Natural killer cell (primary cell): ENCODE measurements around the gene RGS2. TPM values are rescaled to one million over a fixed set of nuclear protein-coding genes. Genes with fewer than 3 reads are reported as not detected.

Experiments
- ATAC-seq, 3 donors: fragments of 150-1000 bp in 2 of 3; fragments of 200-7000 bp in 1 of 3; cut with Tn5 transposase; 1 replicate in 1 of 3; 2 replicates in 2 of 3; pipeline ENCODE4 v1.10.0; 2021; ENCODE audit warnings: mild to moderate bottlenecking in 2 of 3, moderate library complexity in 2 of 3
- DNase-seq, 2 donors: peaks; one replicate each; pipeline versions ENCODE4 v3.0.0 to v3.0.0-alpha.2; 2013 to 2021; ENCODE audit warnings: mixed read lengths in 1 of 2
- H3K27ac ChIP-seq: one replicate; pipeline ENCODE4 v1.5.1; 2013; ENCODE audit warnings: mild to moderate bottlenecking, low read length
- H3K27me3 ChIP-seq: one replicate; pipeline ENCODE4 v1.6.1; 2013; ENCODE audit warnings: low read length; ENCODE audit not compliant: control insufficient read depth, insufficient read depth
- H3K36me3 ChIP-seq: one replicate; pipeline ENCODE4 v1.6.1; 2013; ENCODE audit warnings: low read length; ENCODE audit not compliant: control insufficient read depth, insufficient read depth
- H3K4me1 ChIP-seq: one replicate; pipeline ENCODE4 v1.6.1; 2013; ENCODE audit warnings: low read length; ENCODE audit not compliant: control insufficient read depth, insufficient read depth
- H3K4me3 ChIP-seq: one replicate; pipeline ENCODE4 v1.5.1; 2013; ENCODE audit warnings: low read length
- H3K9me3 ChIP-seq: one replicate; pipeline ENCODE4 v1.6.1; 2013; ENCODE audit warnings: low read length; ENCODE audit not compliant: control insufficient read depth, insufficient read depth
- H3K27ac Mint-ChIP-seq, 2 donors: one replicate each; pipeline ENCODE4 v1.8.0; 2022; ENCODE audit warnings: mild to moderate bottlenecking in 2 of 2, mixed read lengths in 2 of 2, moderate library complexity in 1 of 2
- H3K27me3 Mint-ChIP-seq, 2 donors: one replicate each; pipeline ENCODE4 v1.8.0; 2022; ENCODE audit warnings: low read depth in 2 of 2, mixed read lengths in 2 of 2
- H3K36me3 Mint-ChIP-seq: one replicate; pipeline ENCODE4 v1.8.0; 2022; ENCODE audit warnings: mixed read lengths
- H3K4me1 Mint-ChIP-seq, 2 donors: one replicate each; pipeline ENCODE4 v1.8.0; 2022; ENCODE audit warnings: mixed read lengths in 2 of 2
- H3K4me3 Mint-ChIP-seq: one replicate; pipeline ENCODE4 v1.8.0; 2022; ENCODE audit warnings: mild to moderate bottlenecking, moderate library complexity, mixed read lengths
- H3K9me3 Mint-ChIP-seq, 2 donors: one replicate each; pipeline ENCODE4 v1.8.0; 2022; ENCODE audit warnings: mixed read lengths in 2 of 2
- CTCF ChIP-seq: fragments of 200-600 bp; IDR thresholded peaks from one replicate; pipeline ENCODE4 v1.8.0; 2022; ENCODE audit warnings: antibody characterized with exemption
- WGBS: methylation state at CpG from one replicate; pipeline ENCODE4 v1.1.7; 2013; ENCODE audit warnings: missing lambda C conversion rate; ENCODE audit not compliant: insufficient coverage; 5-methylcytosine and 5-hydroxymethylcytosine counted together
- intact Hi-C: fragments of 100-400 bp; cut with micrococcal nuclease; formaldehyde crosslinking; loops from one replicate; pipeline ENCODE4 v1.14.2; 2022
- total RNA-seq, 4 donors: library from RNA; stranded (reverse); fragments of 120-200 nt in 1 of 4; gene quantifications; one replicate each; pipeline versions ENCODE4 v1.2.3 to v1.2.4, GENCODE V29; 2013 to 2022

RGS2 gene
- total RNA-seq, 3 donors from 2014 or later (not counting 1 experiment from before 2014, with no cell fraction given), result 117 to 268 (median 154) TPM

GRCh38 chr1:192766876-192767275 is 42.0 kb upstream of the RGS2 start:
- Histone ChIP-seq H3K27me3 (no peaks in the 10 kb centered on the region), H3K36me3 (no peaks in the 10 kb centered on the region), H3K27ac (no peak overlapping the region), H3K4me1 (no peaks in the 10 kb centered on the region), H3K9me3 (no peaks in the 10 kb centered on the region), H3K4me3 (no peak overlapping the region)
- H3K4me3 Mint-ChIP-seq, result no peak overlapping the region
- intact Hi-C loops, result no loop called here
- TF ChIP-seq CTCF, result no peak
- H3K9me3 Mint-ChIP-seq, result peaks cover 0 to 3% of the 10 kb centered on the region in 2 donors
- no peak for DNase-seq
- H3K27me3 Mint-ChIP-seq, result peaks cover 16 to 18% of the 10 kb centered on the region in 2 donors
- 91% methylated on average over 3 of the region's 3 CpGs for WGBS
- no peak overlapping the region for H3K27ac Mint-ChIP-seq
- H3K36me3 Mint-ChIP-seq, result no peaks in the 10 kb centered on the region
- ATAC-seq, result no peak
- H3K4me1 Mint-ChIP-seq, result peaks cover 0 to 10% of the 10 kb centered on the region in 2 donors

- ATAC-seq (no peak), DNase-seq (no peak)
- H3K4me1 ChIP-seq, result no peaks in the 10 kb centered on the region
- no peak overlapping the region for H3K4me3 ChIP-seq
- no peaks in the 10 kb centered on the region for H3K9me3 ChIP-seq
- no peak for TF ChIP-seq CTCF
- H3K36me3 ChIP-seq, result no peaks in the 10 kb centered on the region
- Mint-ChIP-seq H3K27me3 (peaks cover 13 to 16% of the 10 kb centered on the region in 2 donors), H3K36me3 (no peaks in the 10 kb centered on the region), H3K4me1 (peaks cover 0 to 3% of the 10 kb centered on the region in 2 donors), H3K9me3 (peaks cover 0 to 2% of the 10 kb centered on the region in 2 donors), H3K4me3 (no peak overlapping the region), H3K27ac (no peak overlapping the region)
- intact Hi-C loops, result no loop called here
- no peak overlapping the region for H3K27ac ChIP-seq
- 100% methylated on average over 2 of the region's 2 CpGs for WGBS
- no peaks in the 10 kb centered on the region for H3K27me3 ChIP-seq
Measured at GRCh38 chr1:192767798-192768197, 41.0 kb upstream of the RGS2 start.

- Histone ChIP-seq H3K4me1 (no peaks in the 10 kb centered on the region), H3K9me3 (no peaks in the 10 kb centered on the region), H3K27me3 (no peaks in the 10 kb centered on the region), H3K4me3 (no peak overlapping the region), H3K36me3 (no peaks in the 10 kb centered on the region), H3K27ac (no peak overlapping the region)
- no peak for ATAC-seq
- peaks cover 12 to 16% of the 10 kb centered on the region in 2 donors for H3K27me3 Mint-ChIP-seq
- TF ChIP-seq CTCF, result no peak
- H3K27ac Mint-ChIP-seq, result no peak overlapping the region
- DNase-seq, result no peak
- no peaks in the 10 kb centered on the region for H3K9me3 Mint-ChIP-seq
- no peak overlapping the region for H3K4me3 Mint-ChIP-seq
- H3K4me1 Mint-ChIP-seq, result no peaks in the 10 kb centered on the region
- intact Hi-C loops, result no loop called here
- H3K36me3 Mint-ChIP-seq, result no peaks in the 10 kb centered on the region
Measured at GRCh38 chr1:192768463-192768862, 40.4 kb upstream of the RGS2 start.

GRCh38 chr1:192771341-192771740 is 37.5 kb upstream of the RGS2 start:
- no peak for TF ChIP-seq CTCF
- no peaks in the 10 kb centered on the region for H3K4me1 ChIP-seq
- no peaks in the 10 kb centered on the region for H3K36me3 ChIP-seq
- no peaks in the 10 kb centered on the region for H3K36me3 Mint-ChIP-seq
- no peaks in the 10 kb centered on the region for H3K4me1 Mint-ChIP-seq
- H3K9me3 ChIP-seq, result no peaks in the 10 kb centered on the region
- no peaks in the 10 kb centered on the region for H3K9me3 Mint-ChIP-seq
- no peaks in the 10 kb centered on the region for H3K27me3 ChIP-seq
- 88% methylated on average over 3 of the region's 4 CpGs for WGBS
- no peak overlapping the region for H3K4me3 ChIP-seq
- H3K27me3 Mint-ChIP-seq, result peaks cover 12 to 16% of the 10 kb centered on the region in 2 donors
- ATAC-seq, result no peak
- H3K4me3 Mint-ChIP-seq, result no peak overlapping the region
- intact Hi-C loops, result no loop called here
- DNase-seq, result no peak
- H3K27ac ChIP-seq, result no peak overlapping the region
- H3K27ac Mint-ChIP-seq, result no peak overlapping the region
